ENCODE data around the gene FMNL3. TPM values are rescaled to one million over a fixed set of nuclear protein-coding genes. Genes with fewer than 3 reads are reported as not detected.

FMNL3 gene
- total and polyA plus RNA-seq, 2 of the 13 experiments (the other 11 are each of a cell fraction or from before 2014, with no cell fraction given), result 0.44 to 1.1 TPM

GRCh38 chr12:49741882-49742620, 34.8 kb upstream of the FMNL3 start (continued):
- peak; percentile 47; the same call in 1 of the 2 replicates for TF ChIP-seq HNF1A (IDR thresholded peaks at IDR 0.05; ENCODE audit: low read depth)
- TF ChIP-seq HNF1A (CRISPR knock-in tag; IDR thresholded peaks at IDR 0.05; ENCODE audit: borderline replicate concordance), result peak; percentile 25; the same call in 1 of the 2 replicates
- TF ChIP-seq ZNF556 (CRISPR knock-in tag; IDR thresholded peaks at IDR 0.05; ENCODE audit: borderline replicate concordance), result no peak
- peak; percentile 28; the same call in 1 of the 2 replicates for TF ChIP-seq IRF2 (CRISPR knock-in tag; IDR thresholded peaks at IDR 0.05)
- no peak for TF ChIP-seq ZNF772 (CRISPR knock-in tag; IDR thresholded peaks at IDR 0.05)
- peak; percentile 62; the same call in 1 of the 2 replicates for TF ChIP-seq ZNF235 (CRISPR knock-in tag; IDR thresholded peaks at IDR 0.05; ENCODE audit: borderline replicate concordance)
- TF ChIP-seq ZNF704 (CRISPR knock-in tag; IDR thresholded peaks at IDR 0.05; ENCODE audit: borderline replicate concordance), result no peak; the same call in 1 of the 2 replicates
- TF ChIP-seq PRPF4 (IDR thresholded peaks at IDR 0.05; ENCODE audit: low read depth, low read length, poor library complexity, severe bottlenecking), result no peak
- no peak for TF ChIP-seq FOXC1 (CRISPR knock-in tag; IDR thresholded peaks at IDR 0.05; ENCODE audit: borderline replicate concordance)
- no peak for TF ChIP-seq ZNF550 (CRISPR knock-in tag; IDR thresholded peaks at IDR 0.05; ENCODE audit: borderline replicate concordance)
- no peak for TF ChIP-seq ZNF234 (CRISPR knock-in tag; conservative IDR thresholded peaks at IDR 0.05)
- TF ChIP-seq EHMT2 (IDR thresholded peaks at IDR 0.05; ENCODE audit: borderline replicate concordance, low read depth, low read length), result no peak
- 0 out of 2 replicates have a peak, but pooled peaks have one; percentile 19 for TF ChIP-seq NRL (CRISPR knock-in tag; IDR thresholded peaks at IDR 0.05; ENCODE audit: borderline replicate concordance)
- no peak for TF ChIP-seq CERS6 (CRISPR knock-in tag; IDR thresholded peaks at IDR 0.05)
- no peak for TF ChIP-seq CEBPZ (IDR thresholded peaks at IDR 0.05; ENCODE audit: low read length)
